K562 (cell line): ENCODE data around the gene REEP2. TPM values are rescaled to one million over a fixed set of nuclear protein-coding genes. Genes with fewer than 3 reads are reported as not detected.

Experiments
- AFF1 ChIP-seq, 2 experiments: fragments of 450-650 bp; IDR thresholded peaks; 2 replicates each; pipeline ENCODE4 v1.6.1; 2018; ENCODE audit warnings: mild to moderate bottlenecking in 2 of 2, low read depth in 1 of 2; ENCODE audit not compliant: partially characterized antibody in 2 of 2
- E2F5 ChIP-seq: sonication (generic); formaldehyde crosslinking; IDR thresholded peaks from 2 replicates; pipeline ENCODE4 v1.8.0; 2022; ENCODE audit warnings: mild to moderate bottlenecking, missing genetic modification reagents
- FOXJ2 ChIP-seq: fragments of 200-800 bp; sonication (Bioruptor generic); IDR thresholded peaks from 2 replicates; pipeline ENCODE4 v1.6.1; 2016; ENCODE audit warnings: missing genetic modification characterization, missing compliant biosample characterization
- HMGXB4 ChIP-seq: sonication (generic); formaldehyde crosslinking; IDR thresholded peaks from 2 replicates; pipeline ENCODE4 v1.8.1; 2023; ENCODE audit warnings: mild to moderate bottlenecking, missing genetic modification reagents
- KLF1 ChIP-seq: fragments of 450-650 bp; IDR thresholded peaks from 2 replicates; pipeline ENCODE4 v1.6.1; 2016; ENCODE audit warnings: missing genetic modification characterization, missing compliant biosample characterization
- RAD21 ChIP-seq, 2 experiments: fragments of 250-450 bp in 1 of 2; fragments of 450-650 bp in 1 of 2; sonication (Bioruptor Pico) in 1 of 2; formaldehyde crosslinking in 1 of 2; IDR thresholded peaks in 1 of 2; conservative IDR thresholded peaks in 1 of 2; 2 replicates each; pipeline versions ENCODE4 v1.4.0 to v1.8.0; 2020 to 2022; ENCODE audit warnings: mild to moderate bottlenecking in 2 of 2, moderate library complexity in 1 of 2
- RBM34 ChIP-seq: fragments of 200-400 bp; formaldehyde crosslinking; IDR thresholded peaks from 2 replicates; pipeline ENCODE4 v1.6.1; 2018; ENCODE audit warnings: low read length, borderline replicate concordance; ENCODE audit not compliant: insufficient read depth
- TAF7 ChIP-seq: fragments of 450-650 bp; IDR thresholded peaks from 2 replicates; pipeline ENCODE4 v1.6.1; 2016; ENCODE audit warnings: missing genetic modification characterization, missing compliant biosample characterization
- YY1 ChIP-seq, 3 experiments: IDR thresholded peaks; 2 replicates each; pipeline ENCODE4 v1.6.1; 2011; ENCODE audit warnings: low read length in 2 of 3, mild to moderate bottlenecking in 2 of 3, moderate library complexity in 2 of 3, borderline replicate concordance in 1 of 3, control low read depth in 1 of 3, low read depth in 1 of 3; ENCODE audit not compliant: insufficient read depth in 3 of 3, insufficient replicate concordance in 2 of 3, control insufficient read depth in 1 of 3, insufficient read length in 1 of 3; ENCODE audit errors: extremely low read depth in 1 of 3
- ZBTB8A ChIP-seq: fragments of 450-650 bp; IDR thresholded peaks from 2 replicates; pipeline ENCODE4 v1.6.1; 2018; ENCODE audit warnings: mild to moderate bottlenecking, moderate library complexity; ENCODE audit not compliant: partially characterized antibody
- ZNF197 ChIP-seq: fragments of 200-800 bp; sonication (Bioruptor generic); IDR thresholded peaks from 2 replicates; pipeline ENCODE4 v1.6.1; 2016; ENCODE audit warnings: low read depth, missing genetic modification characterization, missing compliant biosample characterization
- ZNF280B ChIP-seq: fragments of 250-450 bp; sonication (Bioruptor Pico); IDR thresholded peaks from 2 replicates; pipeline ENCODE4 v1.5.1; 2021; ENCODE audit warnings: mild to moderate bottlenecking
- ZNF282 ChIP-seq: sonication (generic); formaldehyde crosslinking; IDR thresholded peaks from 2 replicates; pipeline ENCODE4 v1.8.1; 2023; ENCODE audit warnings: missing genetic modification reagents
- ZNF398 ChIP-seq: fragments of 250-450 bp; sonication (Bioruptor Pico); IDR thresholded peaks from 2 replicates; pipeline ENCODE4 v1.8.0; 2021; ENCODE audit warnings: moderate library complexity, mild to moderate bottlenecking, inconsistent platforms
- polyA plus RNA-seq, 8 experiments: library from polyadenylated mRNA; depleted of rRNA in 4 of 8; stranded (reverse) in 5 of 8; unstranded in 3 of 8; fragments of >200 nt; fragmentation: Nextera tagmentation in 2 of 8; fragmentation: Illumina TruSeq in 1 of 8; extraction: Ambion mirVana in 2 of 8; extraction: Trizol in 1 of 8; gene quantifications; 2 replicates each; pipeline versions ENCODE4 v1.2.1 to v1.2.3, GENCODE V29; 2011 to 2014; ENCODE audit warnings: inconsistent platforms in 1 of 8, missing spikeins in 1 of 8
- total RNA-seq, 7 experiments: library from RNA; depleted of rRNA in 6 of 7; stranded (reverse); fragments of >200 nt in 6 of 7; fragmentation: Illumina TruSeq in 2 of 7; extraction: Trizol in 2 of 7; gene quantifications; 2 replicates each; pipeline versions ENCODE4 v1.2.1 to v1.2.3, GENCODE V29; 2011 to 2021; ENCODE audit warnings: low replicate concordance in 1 of 7

REEP2 gene
- total and polyA plus RNA-seq, 9 of the 15 experiments (the other 6 are each of a cell fraction or from before 2014, with no cell fraction given): 0.03 to 1.1 (median 0.12) TPM; not detected in 1

GRCh38 chr5:138465261-138466124, 26.6 kb downstream of the REEP2 start, which contains the start of gene EGR1 (continued):
- no peak; the same call in 1 of the 2 replicates for TF ChIP-seq E2F5
- TF ChIP-seq TAF7 (tag): no peak
- peak in 2 of 3 experiments; percentile 41 to 68 for TF ChIP-seq YY1 (IDR thresholded peaks at IDR 0.05; ENCODE audit: borderline replicate concordance in 1 of 3, control insufficient read depth in 1 of 3, extremely low read depth in 1 of 3, insufficient read depth in 3 of 3, insufficient read length in 1 of 3, insufficient replicate concordance in 2 of 3, low read depth in 1 of 3, low read length in 2 of 3)
- no peak for TF ChIP-seq HMGXB4 (CRISPR knock-in tag)
- TF ChIP-seq ZNF398 (CRISPR knock-in tag): no peak
- TF ChIP-seq FOXJ2 (tag): no peak
- peak; percentile 97 for TF ChIP-seq KLF1 (tag)
- no peak for TF ChIP-seq RAD21 (CRISPR knock-in tag; conservative IDR thresholded peaks at IDR 0.05 in 1 of 2, IDR thresholded peaks at IDR 0.05 in 1 of 2)
- peak; percentile 72 to 73 for TF ChIP-seq AFF1 (IDR thresholded peaks at IDR 0.05; ENCODE audit: low read depth in 1 of 2, partially characterized antibody in 2 of 2)
- TF ChIP-seq ZNF282 (CRISPR knock-in tag): peak; percentile 55
- TF ChIP-seq ZNF280B: no peak
- no peak for TF ChIP-seq RBM34
- no peak for TF ChIP-seq ZNF197 (CRISPR knock-in tag)
- TF ChIP-seq ZBTB8A: no peak
